CD4-positive, alpha-beta T cell treated with Interleukin-12 subunit alpha and Interleukin-12 subunit beta, for 1 hour (primary cell): ENCODE measurements around the gene PACS1.

ENCODE experiments used
- DNase-seq: peaks from one replicate; pipeline ENCODE4 v3.0.0-alpha.2; 2020

Gene PACS1

GRCh38 chr11:66146074-66146473 is 76.0 kb downstream of the PACS1 start:
- DNase-seq, result no peak

- no peak for DNase-seq
Measured at GRCh38 chr11:66146940-66147339, 76.9 kb downstream of the PACS1 start.

- no peak for DNase-seq
Measured at GRCh38 chr11:66150140-66150539, 80.1 kb downstream of the PACS1 start.

GRCh38 chr11:66150725-66151124 is 80.7 kb downstream of the PACS1 start:
- no peak for DNase-seq

GRCh38 chr11:66151273-66151672 is 81.2 kb downstream of the PACS1 start:
- no peak for DNase-seq

- no peak for DNase-seq
Measured at GRCh38 chr11:66154109-66154508, 84.0 kb downstream of the PACS1 start.

- DNase-seq, result no peak
Measured at GRCh38 chr11:66155387-66156073, 85.5 kb downstream of the PACS1 start.

- DNase-seq, result no peak
Measured at GRCh38 chr11:66157182-66157864, 87.3 kb downstream of the PACS1 start.

- no peak for DNase-seq
Measured at GRCh38 chr11:66158156-66158555, 88.1 kb downstream of the PACS1 start.

GRCh38 chr11:66159324-66159984 is 89.4 kb downstream of the PACS1 start:
- no peak for DNase-seq

- DNase-seq, result no peak
Measured at GRCh38 chr11:66160709-66161108, 90.6 kb downstream of the PACS1 start.

GRCh38 chr11:66168289-66168688 is 98.2 kb downstream of the PACS1 start:
- no peak for DNase-seq

GRCh38 chr11:66172146-66172545 is 102.1 kb downstream of the PACS1 start:
- DNase-seq, result no peak

- DNase-seq, result no peak
Measured at GRCh38 chr11:66176650-66177049, 106.6 kb downstream of the PACS1 start.

GRCh38 chr11:66178183-66178582 is 108.1 kb downstream of the PACS1 start:
- no peak for DNase-seq

GRCh38 chr11:66178871-66179270 is 108.8 kb downstream of the PACS1 start:
- no peak for DNase-seq

- DNase-seq, result no peak
Measured at GRCh38 chr11:66181632-66182315, 111.7 kb downstream of the PACS1 start.

- peak; percentile 62 for DNase-seq
Measured at GRCh38 chr11:66183494-66184048, 113.5 kb downstream of the PACS1 start.

- DNase-seq, result no peak
Measured at GRCh38 chr11:66184728-66185127, 114.7 kb downstream of the PACS1 start.

- DNase-seq, result no peak
Measured at GRCh38 chr11:66186470-66186869, 116.4 kb downstream of the PACS1 start.

GRCh38 chr11:66187453-66187852 is 117.4 kb downstream of the PACS1 start:
- no peak for DNase-seq

GRCh38 chr11:66188580-66188979 is 118.5 kb downstream of the PACS1 start:
- no peak for DNase-seq

GRCh38 chr11:66189031-66189745 is 119.1 kb downstream of the PACS1 start:
- no peak for DNase-seq
